ENCODE measurements around the gene GSK3A.

Gene GSK3A

DNA sequence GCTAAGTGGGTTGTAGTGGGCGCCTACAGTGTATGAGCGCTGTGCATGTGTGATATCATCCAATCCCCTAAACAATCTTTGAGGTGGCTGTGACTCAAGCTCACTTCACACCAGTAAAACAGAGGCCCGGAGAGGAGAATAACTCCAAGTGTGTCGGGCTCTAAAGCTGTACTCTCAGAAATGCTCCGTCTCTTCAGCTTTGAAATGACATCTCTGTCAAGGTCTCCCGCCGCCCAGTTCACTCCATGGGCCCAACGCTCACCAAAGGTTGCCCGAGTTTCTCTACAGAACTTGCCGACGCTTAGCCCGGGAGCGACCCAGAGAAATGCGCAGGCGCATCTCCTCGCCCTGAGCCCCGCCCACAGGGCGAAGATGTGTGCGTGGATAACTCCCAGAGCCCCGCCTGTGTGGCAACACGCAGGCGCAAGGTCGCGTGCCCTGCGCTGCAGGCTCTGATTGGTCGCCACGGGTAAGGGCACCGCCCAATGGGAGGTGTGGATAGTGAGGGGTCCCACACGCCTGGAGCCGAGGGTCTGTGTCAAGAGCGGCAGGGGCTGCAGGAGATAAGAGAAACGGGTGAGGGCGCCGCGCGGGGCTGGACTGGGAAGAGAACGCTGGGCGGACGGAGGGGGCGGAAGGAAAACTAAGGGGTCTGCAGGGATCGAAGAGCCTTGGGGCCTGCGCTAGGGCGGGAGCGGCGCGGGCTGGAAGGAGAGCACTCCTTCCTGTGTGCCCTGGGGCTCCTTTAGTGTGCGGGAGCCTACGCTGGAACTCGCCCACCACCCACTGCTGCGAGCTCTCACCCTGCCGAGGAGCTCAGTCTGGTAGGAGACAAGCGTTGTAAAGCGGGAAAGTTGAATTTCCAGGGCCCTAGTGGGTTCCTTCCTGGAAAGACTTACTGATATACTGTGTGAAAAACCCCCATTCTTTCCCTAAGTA lies 22.3 kb downstream of the GSK3A start, which contains the start of gene ZNF526:
Gene ZNF526 (plus strand): TSS at position 501 of the 939 bp plus-strand sequence. CDS start 4,092 bp downstream, outside the sequence.
- DNase-seq: peak; percentile 98

DNA sequence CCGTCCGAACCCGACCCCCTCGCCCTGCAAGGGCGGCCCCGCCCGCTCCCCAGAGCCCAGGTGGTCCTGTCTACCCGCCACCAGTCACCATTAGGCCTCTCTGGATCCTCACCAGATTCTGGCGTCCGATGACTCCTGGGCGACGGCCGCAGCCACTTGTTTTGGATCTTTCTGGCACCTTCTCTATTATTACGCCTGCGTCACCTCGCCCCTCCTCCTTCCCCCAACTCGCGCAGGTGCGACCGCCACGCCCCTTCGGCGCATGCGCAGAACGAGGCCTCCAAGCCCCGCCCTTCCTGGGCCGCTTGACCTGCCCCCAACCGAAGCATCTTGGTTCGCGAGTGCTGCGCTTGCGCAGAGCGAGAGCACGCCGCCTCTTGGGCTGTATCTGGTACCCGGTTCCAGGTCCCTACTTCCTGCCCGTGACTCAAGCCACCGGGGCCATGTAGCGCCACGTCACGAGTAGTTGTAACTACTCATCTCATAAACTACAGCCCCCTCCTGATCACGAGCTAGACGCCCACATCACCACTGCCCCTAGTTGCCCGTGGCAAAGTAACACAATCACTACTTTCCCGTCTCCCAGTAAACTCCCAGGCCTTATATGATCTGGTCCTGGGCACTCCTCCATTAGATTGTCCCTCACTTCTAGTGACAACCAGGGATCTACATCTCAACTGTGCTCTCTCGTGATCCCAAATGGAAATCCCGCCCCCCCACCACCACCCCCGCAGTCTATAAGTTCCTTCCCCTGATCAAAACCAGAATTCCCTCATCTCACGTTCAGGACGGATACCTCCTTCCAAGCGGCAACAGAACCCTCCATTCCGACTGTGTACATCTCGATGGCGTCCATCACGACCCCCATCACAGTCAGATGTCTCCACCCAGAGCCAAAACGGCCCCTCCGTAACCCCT lies 24.6 kb downstream of the GSK3A start, which contains the start of gene DEDD2:
Gene DEDD2 (minus strand): TSS at position 158 of the 918 bp plus-strand sequence. CDS start 670 bp downstream, outside the sequence.
- peak; percentile 100 for DNase-seq

DNA sequence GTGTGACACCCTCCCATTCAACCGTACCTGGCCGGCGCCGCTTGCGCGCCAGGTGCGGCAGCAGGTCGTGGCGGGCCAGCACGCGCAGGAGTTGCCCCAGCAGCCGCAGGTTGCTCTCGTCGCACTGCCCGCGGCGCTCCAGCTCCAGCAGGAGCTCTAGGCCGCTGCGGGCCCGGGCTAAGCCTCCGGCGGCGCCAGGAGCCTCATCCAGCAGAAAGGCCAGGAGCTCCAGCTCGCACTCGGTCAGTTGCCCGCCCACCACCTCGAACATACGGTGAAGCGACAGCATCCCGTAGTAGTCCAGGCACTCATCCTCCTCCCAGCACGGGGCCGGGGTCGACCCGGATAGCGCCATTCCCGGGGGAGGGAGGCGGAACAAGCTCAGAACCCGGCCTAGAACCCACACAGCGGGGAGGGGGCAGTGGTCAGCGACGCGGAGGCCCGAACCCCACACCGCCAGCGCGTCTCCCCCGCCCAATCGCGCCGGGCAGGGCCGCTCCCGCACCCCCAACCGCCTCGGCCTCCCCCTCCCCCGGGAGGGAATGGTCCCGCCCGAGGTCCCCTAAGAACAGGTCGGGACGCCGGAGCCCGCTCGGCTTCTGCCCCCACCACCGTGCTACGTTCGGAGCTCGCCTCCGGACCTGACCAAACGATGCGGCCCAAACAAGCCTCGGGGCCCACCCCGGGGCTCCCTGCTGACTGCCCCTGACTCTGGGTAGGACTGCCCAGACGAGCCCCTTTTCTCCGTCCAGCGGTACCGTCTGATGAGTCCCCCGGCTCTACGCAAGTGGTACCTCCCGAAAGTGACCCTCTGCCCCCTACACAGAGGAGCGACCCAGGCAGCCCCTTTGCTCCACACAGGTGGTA lies 25.5 kb downstream of the GSK3A start:
- DNase-seq: peak; percentile 40

DNA sequence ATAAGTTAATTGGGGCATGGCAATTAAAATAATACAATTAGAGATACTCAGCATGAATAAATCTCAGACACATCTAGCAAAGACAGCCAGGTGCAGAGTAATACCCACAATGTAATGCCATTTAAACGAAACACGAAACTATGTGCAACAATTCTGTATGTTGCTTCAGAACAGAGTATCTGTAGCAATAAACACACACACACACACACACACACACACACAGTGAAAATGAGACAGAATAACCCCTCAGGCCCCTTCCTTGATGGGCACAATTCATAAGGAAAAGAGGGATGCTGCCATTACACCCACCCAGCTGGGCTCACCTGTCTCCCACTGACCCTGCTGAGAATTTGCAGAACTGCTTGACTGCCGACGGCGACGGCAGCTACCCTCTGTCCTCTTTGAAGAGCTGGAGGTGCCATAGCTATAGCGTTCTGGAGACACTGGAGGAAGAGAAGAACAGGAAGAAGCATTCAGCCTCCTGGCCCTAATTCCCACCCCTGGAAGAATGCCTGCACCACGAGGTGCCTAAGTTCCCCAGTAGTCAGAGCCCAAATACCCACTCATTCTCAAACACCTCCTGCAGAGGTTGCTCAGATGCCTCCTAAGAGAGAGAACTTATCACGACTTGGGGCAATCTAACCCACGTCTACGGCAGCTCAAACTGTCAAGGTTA lies 27.5 kb downstream of the GSK3A start:
- DNase-seq: no peak

DNA sequence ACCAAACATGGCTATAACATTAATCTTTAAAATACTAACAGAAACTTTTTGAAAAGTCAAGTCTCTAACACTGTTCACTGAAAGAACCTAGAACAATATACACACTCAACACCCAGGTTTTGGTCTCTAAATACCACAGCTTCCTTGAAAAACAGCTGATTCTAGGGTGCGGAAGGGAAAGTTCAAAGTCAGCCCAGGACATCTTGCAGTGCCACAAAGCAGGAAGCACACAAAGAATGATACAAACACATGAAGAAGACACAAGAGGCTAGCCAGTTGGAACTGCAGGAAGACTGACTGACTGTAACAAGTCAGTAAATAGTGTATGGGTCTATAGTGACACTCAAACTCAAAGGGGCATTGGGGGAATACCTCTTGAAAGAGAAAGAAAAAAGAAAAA lies 29.5 kb downstream of the GSK3A start:
- no peak for DNase-seq

DNA sequence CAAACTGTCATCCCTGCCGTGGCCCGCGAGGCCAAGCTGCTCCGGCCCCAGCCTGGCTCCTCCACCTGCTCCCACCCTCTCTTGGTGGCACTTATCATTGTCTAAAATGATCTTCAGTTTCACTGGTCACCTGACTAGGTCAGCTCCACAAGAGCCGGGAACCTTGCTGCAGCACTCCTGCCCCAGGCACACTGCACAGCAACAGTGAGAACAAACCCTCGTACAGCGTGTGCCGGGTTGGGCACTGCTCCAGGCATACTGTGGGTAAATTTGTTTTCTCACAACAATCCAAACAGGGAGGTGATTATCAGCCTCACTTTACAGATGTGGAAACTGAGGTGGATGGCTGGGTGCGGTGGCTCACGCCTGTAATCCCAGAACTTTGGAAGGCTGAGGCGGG lies 33.8 kb downstream of the GSK3A start:
- no peak for DNase-seq

DNA sequence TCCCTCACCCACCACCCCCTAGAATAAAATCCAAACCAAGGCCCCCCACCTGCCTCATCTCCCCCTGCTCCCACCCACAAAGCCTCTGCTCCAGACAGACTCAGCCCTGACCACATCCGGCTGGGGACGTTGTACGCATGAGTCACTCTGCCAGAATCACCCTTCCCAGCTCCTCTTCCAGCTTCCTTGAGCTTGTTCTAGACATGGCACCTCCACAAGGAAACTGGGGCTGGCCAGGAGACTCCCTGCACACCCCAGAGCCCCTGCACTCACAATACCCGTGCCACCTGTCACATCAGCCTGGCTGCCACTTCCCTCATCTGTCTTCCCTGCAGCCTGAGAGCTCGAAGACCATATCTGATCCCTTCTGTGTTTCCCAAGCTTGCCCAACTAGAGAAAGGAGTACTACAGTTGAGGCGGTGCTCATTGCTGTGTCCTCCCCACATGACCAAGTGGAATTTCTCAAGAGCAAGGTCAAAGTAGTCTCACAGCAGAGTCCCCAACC lies 34.6 kb downstream of the GSK3A start:
- peak; percentile 43 for DNase-seq

DNA sequence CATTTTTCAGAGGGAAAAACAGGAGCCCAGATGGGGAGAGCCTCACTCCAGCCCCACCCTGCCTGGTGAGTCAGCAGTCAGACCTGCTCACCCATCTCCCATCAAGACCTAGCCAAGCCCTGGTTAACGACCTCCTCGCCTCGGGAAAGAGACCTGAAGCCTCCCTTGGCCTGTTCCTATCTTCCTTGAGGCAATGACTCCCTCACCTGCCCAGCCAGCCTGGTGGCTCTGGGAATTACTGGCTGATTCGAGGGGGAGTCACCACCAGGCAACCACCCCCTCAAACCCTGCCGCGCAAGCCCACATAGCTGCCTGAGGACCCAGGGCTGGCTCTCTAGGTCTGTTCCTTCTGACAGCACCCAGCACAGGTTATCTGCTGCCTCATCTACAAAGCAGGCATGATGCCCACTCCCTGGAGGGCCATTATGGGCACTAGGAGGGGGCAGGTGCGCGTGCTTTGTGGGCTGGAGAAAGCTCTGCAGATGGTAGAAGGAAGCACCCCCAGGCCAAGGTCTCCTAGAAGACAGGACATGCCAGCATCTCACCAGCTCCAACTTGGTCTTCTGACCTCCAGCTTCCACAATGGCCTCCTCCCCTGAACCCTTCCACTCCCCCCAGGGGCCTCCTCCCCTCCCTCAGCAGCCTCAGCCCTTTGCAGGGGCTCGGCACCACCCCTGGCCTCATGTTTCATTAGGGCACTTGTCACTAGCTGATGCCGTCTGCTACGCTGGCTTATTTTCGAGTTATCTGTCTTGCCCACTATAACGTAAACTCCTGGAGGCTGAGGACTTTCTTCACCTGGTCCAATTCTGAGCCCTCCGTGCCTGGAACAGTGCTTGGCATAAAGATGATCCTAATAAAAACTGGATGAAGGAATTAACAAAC lies 35.3 kb downstream of the GSK3A start:
- no peak for DNase-seq

DNA sequence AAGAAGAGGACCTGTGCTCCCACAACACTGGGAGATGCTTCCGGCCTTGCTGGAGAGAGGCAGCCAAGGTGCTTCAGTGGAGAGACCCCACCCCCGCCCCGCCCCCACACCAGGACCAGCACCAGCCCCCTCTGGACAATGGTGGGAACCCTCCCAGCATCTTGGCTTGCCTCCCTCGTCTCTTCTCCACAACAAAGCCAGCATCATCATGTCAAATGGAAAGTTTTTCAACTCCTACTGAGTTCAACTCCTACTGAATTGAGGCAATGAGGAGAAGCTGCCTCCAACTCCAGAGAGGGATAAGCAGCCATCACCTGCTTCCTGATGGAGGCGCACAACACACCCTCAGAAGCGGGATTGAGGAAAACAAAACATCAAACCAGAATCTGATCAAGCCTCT lies 37.7 kb downstream of the GSK3A start:
- no peak for DNase-seq

DNA sequence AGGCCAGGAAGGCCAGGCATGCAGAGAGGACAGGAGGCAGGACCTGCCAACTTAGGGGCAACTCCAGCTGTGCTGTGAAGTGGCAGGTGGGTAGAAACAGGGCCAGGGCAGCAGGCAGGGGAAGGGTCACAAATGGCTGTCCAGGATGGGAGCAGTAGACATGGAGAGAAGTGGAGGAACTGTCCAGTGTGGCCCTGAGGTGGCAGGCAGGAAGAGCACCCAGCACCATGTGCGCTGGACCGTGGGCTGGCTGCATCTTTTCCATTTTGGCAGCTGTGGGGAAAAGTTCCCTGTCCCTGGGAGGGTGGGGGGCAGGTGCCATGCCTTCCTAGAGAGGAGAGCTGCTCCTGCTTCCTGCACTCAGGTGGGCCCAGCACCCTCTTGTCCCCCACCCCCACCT lies 38.7 kb downstream of the GSK3A start:
- DNase-seq: no peak

DNA sequence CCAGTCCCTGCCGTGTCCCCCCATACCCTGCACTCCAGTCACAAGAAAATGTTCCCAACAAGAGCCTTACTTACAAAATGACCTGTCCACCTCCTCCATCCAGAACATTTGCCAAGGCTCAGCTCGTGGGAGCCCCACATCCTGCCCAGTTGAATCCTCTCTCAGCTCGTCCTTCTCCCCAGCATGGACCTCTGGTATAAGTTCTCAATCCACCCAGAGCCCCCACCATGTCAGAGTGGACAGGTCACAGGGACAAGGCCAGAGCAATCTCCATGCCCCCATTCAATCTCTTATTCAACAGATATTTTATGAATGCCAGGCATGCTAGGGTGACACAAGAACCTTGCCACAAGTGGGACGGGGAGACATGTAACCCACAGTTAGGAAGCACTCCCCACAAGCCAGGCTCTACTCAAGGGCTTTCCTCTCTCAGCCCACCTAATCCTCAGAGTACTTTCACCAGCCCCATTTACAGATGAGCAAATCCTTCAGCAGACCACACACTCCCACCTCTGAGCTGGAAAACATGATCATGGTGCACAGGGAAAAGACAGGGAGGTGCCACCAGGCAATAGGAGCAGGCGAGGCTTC lies 40.0 kb downstream of the GSK3A start:
- DNase-seq: no peak

DNA sequence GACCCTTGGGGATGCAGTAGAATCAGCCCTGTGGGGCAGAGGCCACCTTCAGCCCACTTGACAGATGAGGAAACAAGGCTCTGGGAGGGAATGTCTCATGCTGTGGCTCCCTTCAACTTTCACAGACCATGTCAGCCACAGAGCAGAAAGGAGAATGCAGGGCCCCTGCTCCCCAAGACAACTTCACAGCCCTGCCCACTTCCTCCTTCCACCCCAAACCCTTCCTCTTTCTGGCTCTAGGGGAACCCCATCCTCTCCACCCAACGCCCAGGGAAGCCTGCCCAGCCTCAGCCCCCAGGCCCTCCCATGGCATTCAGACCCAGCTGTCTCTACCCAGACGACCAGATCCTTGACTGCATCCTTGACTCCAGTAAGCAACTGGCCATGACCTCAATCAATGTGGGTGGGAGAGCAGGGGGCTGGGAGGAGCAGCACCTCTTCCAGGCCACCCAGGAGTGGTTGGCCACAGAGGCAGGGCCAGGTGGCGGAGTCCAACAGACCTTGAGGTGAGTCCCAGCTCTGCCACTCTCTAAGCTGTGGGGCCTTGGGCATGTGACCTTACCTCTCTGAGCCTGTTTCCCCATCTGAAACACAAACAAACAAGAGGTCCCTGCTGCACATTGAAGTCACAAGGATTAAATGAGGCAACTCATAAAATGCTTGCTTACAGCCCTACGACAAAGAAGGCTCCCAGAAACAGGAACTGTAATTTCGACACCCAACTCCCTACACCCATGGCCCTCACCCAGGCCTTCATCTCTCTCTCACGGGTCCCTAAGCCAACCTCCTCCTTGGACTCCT lies 40.7 kb downstream of the GSK3A start:
- DNase-seq: peak; percentile 76

DNA sequence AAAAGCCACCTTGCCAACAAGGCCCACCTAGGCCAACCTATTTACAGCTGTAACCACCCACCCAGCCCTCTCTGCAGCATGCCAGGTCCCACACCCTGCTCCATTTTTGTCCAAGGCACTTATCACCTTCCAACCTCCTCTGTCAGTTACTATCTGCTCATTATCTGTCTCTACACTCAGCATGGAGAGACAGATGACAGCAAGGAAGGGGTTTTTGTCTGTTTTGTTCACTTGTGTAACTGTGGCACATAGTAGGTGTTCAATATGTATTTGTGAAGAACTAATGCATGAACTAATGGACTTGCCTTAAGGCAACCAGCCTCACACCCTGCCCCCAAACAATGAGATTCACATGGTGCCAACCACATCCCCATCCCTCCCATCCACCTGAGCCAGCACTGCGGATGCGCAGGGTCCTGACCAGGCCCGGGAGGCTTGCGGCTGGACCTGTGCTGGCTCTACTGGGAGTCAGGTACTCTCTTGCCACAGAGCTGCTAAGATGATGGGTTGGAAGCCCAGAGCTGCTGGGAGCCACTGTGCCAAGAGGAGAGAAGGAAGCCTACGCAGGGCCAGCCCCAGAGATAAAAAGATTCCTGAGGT lies 42.2 kb downstream of the GSK3A start:
- no peak for DNase-seq

DNA sequence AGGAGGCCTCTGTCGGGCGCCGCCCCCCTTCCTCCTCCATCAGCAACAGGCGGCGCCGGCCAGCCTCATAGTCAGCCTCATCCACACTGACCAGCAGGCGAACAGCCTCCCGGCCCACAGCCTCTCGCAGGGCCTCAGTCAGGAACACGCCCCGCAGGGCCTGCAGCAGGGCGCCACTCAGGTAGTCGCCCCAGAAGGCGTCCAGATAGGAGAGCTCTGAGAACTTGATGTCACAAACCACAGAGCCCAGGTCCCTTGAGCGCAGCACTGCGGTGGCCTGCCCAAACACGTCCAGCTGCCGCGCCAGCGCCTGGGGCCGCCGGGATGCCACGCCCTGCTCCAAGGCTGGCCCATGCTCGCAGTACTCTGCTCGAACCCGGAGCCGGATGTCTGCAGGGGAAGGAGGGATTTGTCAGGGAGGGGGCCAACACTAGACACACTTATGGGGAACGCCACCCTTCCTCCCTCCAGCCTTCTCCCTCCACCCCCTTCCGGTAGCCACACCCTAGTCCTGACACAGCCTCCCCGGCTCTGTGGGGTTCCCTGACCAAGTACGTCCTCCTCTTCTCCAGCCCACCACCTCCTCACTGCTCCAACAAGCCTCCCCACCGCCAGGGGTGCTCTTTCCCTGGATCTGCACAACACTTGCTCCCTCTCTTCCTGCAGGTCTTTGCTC lies 42.8 kb downstream of the GSK3A start:
- DNase-seq: peak; percentile 73

DNA sequence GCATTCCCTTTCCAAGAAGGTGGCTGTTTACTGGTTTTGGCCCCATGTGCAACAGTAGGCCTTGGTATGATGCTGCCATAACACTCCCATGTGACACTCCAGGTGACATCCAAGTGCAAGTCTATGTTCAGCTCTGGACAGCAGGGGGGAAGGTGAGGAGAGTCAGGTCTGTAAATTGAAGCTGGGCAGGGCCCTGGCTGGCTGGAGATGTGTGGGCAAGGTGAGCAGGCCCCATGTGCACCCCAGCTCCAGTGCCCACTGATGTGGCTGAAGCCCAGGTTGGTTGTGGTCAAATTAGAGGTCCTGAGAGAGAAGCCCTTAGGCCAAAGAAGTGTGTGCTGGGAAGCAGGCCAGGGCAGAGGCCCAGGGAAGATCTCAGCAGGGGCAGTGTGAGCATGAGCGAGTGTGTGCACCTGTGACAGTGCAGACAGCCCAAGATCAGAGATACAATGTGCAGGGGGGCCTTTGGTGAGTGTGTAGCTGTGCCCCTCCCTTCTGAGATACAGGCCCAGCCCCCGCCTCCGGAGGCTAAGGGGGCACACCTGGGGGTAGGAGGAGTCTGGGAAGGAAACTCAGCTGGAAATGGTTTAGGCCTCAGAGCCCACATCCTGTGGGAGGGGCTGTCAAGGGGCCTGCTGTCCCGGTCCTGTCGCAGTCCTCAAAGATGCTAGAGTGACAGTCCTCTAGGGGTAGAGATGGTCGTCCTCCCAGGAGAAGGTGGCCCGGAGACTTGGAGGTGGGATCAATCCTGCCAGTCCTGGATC lies 43.5 kb downstream of the GSK3A start:
- peak; percentile 86 for DNase-seq

DNA sequence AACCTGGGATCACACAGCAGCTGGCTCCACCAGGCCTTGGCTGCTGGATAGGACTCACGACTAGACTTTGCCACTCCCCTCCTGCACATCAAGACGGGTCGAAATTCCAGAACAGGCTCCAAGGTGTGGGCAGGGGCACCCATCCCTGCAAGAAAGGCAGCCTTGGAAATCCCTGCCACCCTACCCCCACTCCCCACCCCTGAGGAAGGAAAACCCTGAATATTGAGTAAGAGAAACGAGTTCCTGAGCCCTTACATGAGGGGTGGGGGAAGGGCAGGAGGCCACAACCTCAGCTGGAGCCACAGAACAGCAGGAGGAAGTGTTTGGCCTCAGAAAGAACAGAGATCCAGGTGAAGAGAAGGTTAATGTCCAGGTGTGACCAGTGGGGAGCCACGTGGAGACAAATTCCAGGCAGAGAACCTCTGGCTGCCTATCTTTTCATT lies 45.0 kb downstream of the GSK3A start:
- DNase-seq: no peak
